Astrocyte (in vitro differentiated cells and primary cell): ENCODE measurements around the gene MEGF6. TPM values are rescaled to one million over a fixed set of nuclear protein-coding genes. Genes with fewer than 3 reads are reported as not detected.

Experiments used
- DNase-seq: peaks from one replicate; pipeline ENCODE4 v3.0.0-alpha.2; 2010; ENCODE audit warnings: low read depth
- FAIRE-seq: peaks from 2 replicates; lab custom pipeline; 2011; peaks lifted over from hg19 to GRCh38; lab: Jason Lieb, UNC
- H2AFZ ChIP-seq: 2 replicates; pipeline ENCODE4 v1.6.0; 2012; ENCODE audit warnings: low read depth, low read length, inconsistent platforms
- H3K27ac ChIP-seq: 2 replicates; pipeline ENCODE4 v1.5.1; 2011; ENCODE audit warnings: low read depth, low read length, inconsistent platforms
- H3K27me3 ChIP-seq: 2 replicates; pipeline ENCODE4 v1.6.0; 2011; ENCODE audit warnings: low read length, inconsistent platforms; ENCODE audit not compliant: insufficient read depth
- H3K36me3 ChIP-seq: 2 replicates; pipeline ENCODE4 v1.5.1; 2011; ENCODE audit warnings: low read length, inconsistent platforms; ENCODE audit not compliant: insufficient read depth
- H3K4me1 ChIP-seq: 2 replicates; pipeline ENCODE4 v1.5.1; 2011; ENCODE audit warnings: low read length, inconsistent platforms; ENCODE audit not compliant: insufficient read depth
- H3K4me2 ChIP-seq: 2 replicates; pipeline ENCODE4 v1.6.0; 2012; ENCODE audit warnings: low read length, inconsistent platforms
- H3K4me3 ChIP-seq: 2 replicates; pipeline ENCODE4 v1.5.1; 2011; ENCODE audit warnings: low read depth, mild to moderate bottlenecking, low read length, inconsistent platforms; ENCODE audit not compliant: insufficient read depth
- H3K79me2 ChIP-seq: 2 replicates; pipeline ENCODE4 v1.6.0; 2012; ENCODE audit warnings: mild to moderate bottlenecking, low read length, inconsistent platforms; ENCODE audit not compliant: insufficient read depth
- H3K9ac ChIP-seq: 2 replicates; pipeline ENCODE4 v1.6.0; 2012; ENCODE audit warnings: mild to moderate bottlenecking, low read length, inconsistent platforms
- H3K9me3 ChIP-seq: 2 replicates; pipeline ENCODE4 v1.5.1; 2012; ENCODE audit warnings: low read depth, mild to moderate bottlenecking, low read length, inconsistent platforms; ENCODE audit not compliant: insufficient read depth
- H4K20me1 ChIP-seq: 2 replicates; pipeline ENCODE4 v1.6.0; 2012; ENCODE audit warnings: low read length, inconsistent platforms; ENCODE audit not compliant: insufficient read depth
- H3K27ac Mint-ChIP-seq: one replicate; pipeline ENCODE4 v1.8.0; 2021; ENCODE audit warnings: mild to moderate bottlenecking, mixed read lengths; ENCODE audit not compliant: unreplicated experiment
- H3K27me3 Mint-ChIP-seq: one replicate; pipeline ENCODE4 v1.8.0; 2021; ENCODE audit warnings: low read depth, mixed read lengths; ENCODE audit not compliant: unreplicated experiment
- H3K36me3 Mint-ChIP-seq: one replicate; pipeline ENCODE4 v1.8.0; 2021; ENCODE audit warnings: low read depth, mixed read lengths; ENCODE audit not compliant: unreplicated experiment
- H3K4me1 Mint-ChIP-seq: one replicate; pipeline ENCODE4 v1.8.0; 2021; ENCODE audit warnings: low read depth, mixed read lengths; ENCODE audit not compliant: unreplicated experiment
- H3K4me3 Mint-ChIP-seq: one replicate; pipeline ENCODE4 v1.8.0; 2021; ENCODE audit warnings: mild to moderate bottlenecking, moderate library complexity, mixed read lengths; ENCODE audit not compliant: unreplicated experiment
- H3K9me3 Mint-ChIP-seq: one replicate; pipeline ENCODE4 v1.8.0; 2021; ENCODE audit warnings: mild to moderate bottlenecking, mixed read lengths; ENCODE audit not compliant: unreplicated experiment
- CTCF ChIP-seq: IDR thresholded peaks from 2 replicates; pipeline ENCODE4 v1.5.1; 2011; ENCODE audit warnings: low read depth, mild to moderate bottlenecking, inconsistent platforms, low read length, moderate library complexity; ENCODE audit not compliant: insufficient read depth
- EZH2 ChIP-seq: IDR thresholded peaks from 2 replicates; pipeline ENCODE4 v1.6.1; 2012; ENCODE audit warnings: mild to moderate bottlenecking, low read length, inconsistent platforms; ENCODE audit not compliant: insufficient read depth
- total RNA-seq: library from RNA; stranded (reverse); gene quantifications from 2 replicates; pipeline ENCODE4 v1.2.1, GENCODE V29; 2021

Gene MEGF6
- total RNA-seq, 1 donor from 2014 or later, result 14.8 TPM

GRCh38 chr1:3602375-3602774 lies 8.9 kb downstream of the MEGF6 start:
- Mint-ChIP-seq H3K36me3 (no peaks in the 10 kb centered on the region), H3K9me3 (no peaks in the 10 kb centered on the region), H3K4me1 (peaks cover 3% of the 10 kb centered on the region), H3K27ac (no peak overlapping the region), H3K27me3 (peaks cover 16% of the 10 kb centered on the region), H3K4me3 (no peak overlapping the region)
- DNase-seq, result no peak
- TF ChIP-seq CTCF (no peak), EZH2 (no peak)
- Histone ChIP-seq H3K27me3 (peaks cover 4% of the 10 kb centered on the region), H4K20me1 (no peaks in the 10 kb centered on the region), H3K4me2 (no peak overlapping the region), H3K36me3 (no peaks in the 10 kb centered on the region), H2AFZ (no peak overlapping the region), H3K79me2 (no peaks in the 10 kb centered on the region), H3K27ac (no peak overlapping the region), H3K4me3 (no peak overlapping the region), H3K4me1 (peaks cover 4% of the 10 kb centered on the region), H3K9me3 (no peaks in the 10 kb centered on the region), H3K9ac (no peak overlapping the region)
- FAIRE-seq, result no peak

- peaks cover 3% of the 10 kb centered on the region for H3K4me1 Mint-ChIP-seq
These were observed 9.6 kb downstream of the MEGF6 start for GRCh38 chr1:3601743-3602142.

More at GRCh38 chr1:3601743-3602142, 9.6 kb downstream of the MEGF6 start:
- no peak overlapping the region for H2AFZ ChIP-seq
- H4K20me1 ChIP-seq, result no peaks in the 10 kb centered on the region
- TF ChIP-seq CTCF (no peak), EZH2 (no peak)
- no peaks in the 10 kb centered on the region for H3K79me2 ChIP-seq
- H3K9ac ChIP-seq, result no peak overlapping the region
- no peaks in the 10 kb centered on the region for H3K36me3 Mint-ChIP-seq
- no peak overlapping the region for H3K4me2 ChIP-seq
- no peak for DNase-seq
- H3K4me3 ChIP-seq, result no peak overlapping the region
- no peaks in the 10 kb centered on the region for H3K9me3 ChIP-seq
- no peak overlapping the region for H3K4me3 Mint-ChIP-seq
- peaks cover 12% of the 10 kb centered on the region for H3K27me3 Mint-ChIP-seq
- H3K27me3 ChIP-seq, result peaks cover 2% of the 10 kb centered on the region
- no peak overlapping the region for H3K27ac ChIP-seq
- H3K27ac Mint-ChIP-seq, result no peak overlapping the region
- H3K36me3 ChIP-seq, result no peaks in the 10 kb centered on the region
- H3K4me1 ChIP-seq, result peaks cover 4% of the 10 kb centered on the region
- no peaks in the 10 kb centered on the region for H3K9me3 Mint-ChIP-seq
- FAIRE-seq, result no peak
